PFSK-1 (cell line): ENCODE data around the gene ACOX1.

Experiments used
- FOXP2 ChIP-seq: optimal IDR thresholded peaks from 2 replicates; pipeline ENCODE3; 2011; ENCODE audit warnings: borderline replicate concordance, control low read depth, inconsistent platforms; ENCODE audit not compliant: insufficient read depth; ENCODE audit errors: extremely low read length, extremely low read depth
- POLR2AphosphoS5 ChIP-seq: IDR thresholded peaks from 2 replicates; pipeline ENCODE4 v1.6.1; 2012; ENCODE audit warnings: low read depth, mild to moderate bottlenecking, control low read depth, low read length, moderate library complexity
- REST ChIP-seq, 2 experiments: IDR thresholded peaks; 2 replicates each; pipeline versions ENCODE4 v1.6.1 to v1.8.0; 2011 to 2012; ENCODE audit warnings: low read depth in 2 of 2, low read length in 2 of 2, control low read depth in 1 of 2, inconsistent platforms in 1 of 2, mild to moderate bottlenecking in 1 of 2, moderate library complexity in 1 of 2; ENCODE audit not compliant: insufficient read depth in 1 of 2
- SIN3A ChIP-seq: IDR thresholded peaks from 2 replicates; pipeline ENCODE4 v1.6.1; 2012; ENCODE audit warnings: mild to moderate bottlenecking, low read length, moderate library complexity, borderline replicate concordance; ENCODE audit not compliant: insufficient read depth
- TAF1 ChIP-seq: IDR thresholded peaks from 2 replicates; pipeline ENCODE4 v1.6.1; 2012; ENCODE audit warnings: low read length, control low read depth, borderline replicate concordance; ENCODE audit not compliant: insufficient read depth

DNA sequence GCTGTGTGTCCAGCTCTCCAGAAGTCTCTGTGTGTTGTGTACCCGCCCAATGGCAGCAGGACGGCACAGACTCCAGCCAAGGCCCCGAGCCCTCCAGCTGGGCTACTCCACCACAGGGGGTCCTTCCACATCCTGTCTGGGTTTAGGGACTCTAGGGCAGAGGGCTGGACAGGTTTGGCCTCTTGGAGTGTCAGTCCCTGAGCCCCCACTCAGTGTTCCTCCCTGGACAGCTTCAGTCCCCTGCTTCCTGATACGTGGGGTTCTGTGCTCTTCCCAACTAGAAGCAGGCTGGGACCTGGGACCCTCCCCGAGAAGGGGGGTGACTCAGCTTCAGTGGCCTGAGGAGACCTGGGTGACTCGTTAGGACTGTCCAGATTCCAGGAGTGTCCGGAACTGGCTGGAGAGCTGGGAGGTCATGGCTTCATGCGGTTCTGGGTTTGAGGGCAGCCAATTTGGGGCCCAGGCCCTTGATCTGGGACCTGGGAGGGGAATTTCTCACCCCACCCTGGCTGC is 25.8 kb upstream of the ACOX1 start:
- no peak for TF ChIP-seq POLR2AphosphoS5
- no peak for TF ChIP-seq TAF1
- TF ChIP-seq SIN3A, result no peak
- no peak for TF ChIP-seq REST (IDR thresholded peaks at IDR 0.05; ENCODE audit: insufficient read depth in 1 of 2, low read depth in 2 of 2, low read length in 2 of 2)
- no peak for TF ChIP-seq FOXP2
